ENCODE results near the gene CHID1.

CHID1 gene

GRCh38 chr11:837990-838307, 72.7 kb downstream of the CHID1 start:
- no peak for TF ChIP-seq SP1 (IDR thresholded peaks at IDR 0.05)
- TF ChIP-seq ELF4 (IDR thresholded peaks at IDR 0.05), result no peak
- no peak for TF ChIP-seq CTBP1 (IDR thresholded peaks at IDR 0.05; ENCODE audit: borderline replicate concordance)
- TF ChIP-seq TARDBP (IDR thresholded peaks at IDR 0.05), result no peak
- no peak for TF ChIP-seq NFRKB (IDR thresholded peaks at IDR 0.05)
- TF ChIP-seq FOXA1 (IDR thresholded peaks at IDR 0.05), result no peak
- no peak for TF ChIP-seq HDGF (IDR thresholded peaks at IDR 0.05; ENCODE audit: borderline replicate concordance)
- TF ChIP-seq SUZ12 (IDR thresholded peaks at IDR 0.05), result no peak
- TF ChIP-seq FOXM1 (IDR thresholded peaks at IDR 0.05; ENCODE audit: borderline replicate concordance), result no peak
- no peak for TF ChIP-seq LEF1 (IDR thresholded peaks at IDR 0.05; ENCODE audit: borderline replicate concordance)
- TF ChIP-seq ZNF384 (IDR thresholded peaks at IDR 0.05), result no peak
- no peak for TF ChIP-seq ARNT (IDR thresholded peaks at IDR 0.05)
- TF ChIP-seq L3MBTL2 (conservative IDR thresholded peaks at IDR 0.05), result no peak
- DNase-seq (ENCODE audit: extremely low spot score), result no peak
- CTCF ChIA-PET, result no interaction called here
- POLR2A ChIA-PET, result interaction anchor here (0.9 to 1.5 kb wide), 2 partner anchors 19 to 29 kb away, joined by 3 read pairs; partner anchors contain the start of genes PNPLA2 and RPLP2

DNA sequence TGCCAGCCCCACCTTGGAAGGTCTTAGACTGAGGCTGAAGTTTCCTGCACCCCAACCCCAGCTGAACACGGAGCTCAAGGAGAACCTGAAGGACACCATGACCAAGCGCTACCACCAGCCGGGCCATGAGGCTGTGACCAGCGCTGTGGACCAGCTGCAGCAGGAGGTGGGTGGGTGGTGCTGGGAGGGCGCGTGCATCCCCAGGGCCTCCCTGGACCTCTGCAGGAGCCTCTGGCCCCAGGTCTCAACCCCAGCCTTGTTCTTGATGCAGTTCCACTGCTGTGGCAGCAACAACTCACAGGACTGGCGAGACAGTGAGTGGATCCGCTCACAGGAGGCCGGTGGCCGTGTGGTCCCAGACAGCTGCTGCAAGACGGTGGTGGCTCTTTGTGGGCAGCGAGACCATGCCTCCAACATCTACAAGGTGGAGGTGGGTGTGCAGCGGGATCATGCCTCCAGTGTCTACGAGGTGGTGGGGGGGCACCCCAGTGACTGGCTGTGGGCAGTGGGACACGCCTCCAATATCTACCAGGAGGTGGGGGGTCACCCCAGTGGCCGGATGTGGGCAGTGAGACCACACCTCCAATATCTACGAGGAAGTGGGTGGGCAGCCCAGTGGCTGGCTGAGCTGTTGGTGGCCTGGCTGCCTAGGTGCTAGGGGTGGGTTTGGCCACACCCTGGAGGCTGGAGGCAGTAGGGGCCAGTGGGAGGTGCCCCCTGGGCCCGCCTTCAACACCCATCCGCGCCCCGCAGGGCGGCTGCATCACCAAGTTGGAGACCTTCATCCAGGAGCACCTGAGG, 73.2 kb downstream of the CHID1 start:
- no peak for DNase-seq (ENCODE audit: extremely low spot score)
- TF ChIP-seq FOXK2 (IDR thresholded peaks at IDR 0.05) (no peak), L3MBTL2 (conservative IDR thresholded peaks at IDR 0.05) (no peak), NFRKB (IDR thresholded peaks at IDR 0.05) (no peak), ELF4 (IDR thresholded peaks at IDR 0.05) (no peak), FOXM1 (IDR thresholded peaks at IDR 0.05; ENCODE audit: borderline replicate concordance) (no peak), BHLHE40 (IDR thresholded peaks at IDR 0.05; ENCODE audit: borderline replicate concordance) (no peak), SP1 (IDR thresholded peaks at IDR 0.05) (no peak), LEF1 (IDR thresholded peaks at IDR 0.05; ENCODE audit: borderline replicate concordance) (no peak)
- TF ChIP-seq, protein P1, sequence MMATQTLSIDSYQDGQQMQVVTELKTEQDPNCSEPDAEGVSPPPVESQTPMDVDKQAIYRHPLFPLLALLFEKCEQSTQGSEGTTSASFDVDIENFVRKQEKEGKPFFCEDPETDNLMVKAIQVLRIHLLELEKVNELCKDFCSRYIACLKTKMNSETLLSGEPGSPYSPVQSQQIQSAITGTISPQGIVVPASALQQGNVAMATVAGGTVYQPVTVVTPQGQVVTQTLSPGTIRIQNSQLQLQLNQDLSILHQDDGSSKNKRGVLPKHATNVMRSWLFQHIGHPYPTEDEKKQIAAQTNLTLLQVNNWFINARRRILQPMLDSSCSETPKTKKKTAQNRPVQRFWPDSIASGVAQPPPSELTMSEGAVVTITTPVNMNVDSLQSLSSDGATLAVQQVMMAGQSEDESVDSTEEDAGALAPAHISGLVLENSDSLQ (IDR thresholded peaks at IDR 0.05), result no peak
- ChIA-PET POLR2A (interaction anchor here (0.9 to 1.5 kb wide), 2 partner anchors 18 to 28 kb away, joined by 3 read pairs; partner anchors contain the start of genes PNPLA2 and RPLP2), CTCF (interaction anchor here (0.7 kb wide), 1 partner anchor 41 kb away, joined by 3 read pairs; no protein-coding TSS in a partner anchor)

DNA sequence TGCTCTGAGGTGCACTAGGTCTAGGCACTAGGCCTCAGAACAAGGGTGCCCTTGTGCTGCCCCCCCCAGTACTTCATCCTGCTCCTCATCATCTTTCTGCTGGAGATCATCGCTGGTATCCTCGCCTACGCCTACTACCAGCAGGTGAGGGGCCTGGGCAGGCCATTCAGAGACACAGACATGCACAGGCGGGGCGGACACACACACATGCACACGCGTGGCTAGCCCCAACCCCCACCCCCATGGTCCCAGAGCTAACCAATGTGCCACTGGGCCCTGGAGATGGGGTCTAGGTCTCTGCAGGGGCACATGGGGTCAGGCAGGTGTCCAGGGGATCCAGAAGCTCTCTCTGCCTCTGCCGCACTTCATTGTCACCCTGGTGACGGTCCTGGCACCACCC, 73.9 kb downstream of the CHID1 start:
- TF ChIP-seq ZNF384 (IDR thresholded peaks at IDR 0.05), result no peak
- TF ChIP-seq FOXA1 (IDR thresholded peaks at IDR 0.05), result no peak
- no peak for TF ChIP-seq SP1 (IDR thresholded peaks at IDR 0.05)
- TF ChIP-seq HDGF (IDR thresholded peaks at IDR 0.05; ENCODE audit: borderline replicate concordance), result no peak
- TF ChIP-seq SUZ12 (IDR thresholded peaks at IDR 0.05), result no peak
- TF ChIP-seq TARDBP (IDR thresholded peaks at IDR 0.05), result no peak
- TF ChIP-seq NFRKB (IDR thresholded peaks at IDR 0.05), result no peak
- TF ChIP-seq, protein P1 (IDR thresholded peaks at IDR 0.05), result no peak
- TF ChIP-seq BHLHE40 (IDR thresholded peaks at IDR 0.05; ENCODE audit: borderline replicate concordance), result no peak
- no peak for TF ChIP-seq L3MBTL2 (conservative IDR thresholded peaks at IDR 0.05)
- TF ChIP-seq FOXM1 (IDR thresholded peaks at IDR 0.05; ENCODE audit: borderline replicate concordance), result no peak
- no peak for TF ChIP-seq LEF1 (IDR thresholded peaks at IDR 0.05; ENCODE audit: borderline replicate concordance)
- no peak for TF ChIP-seq ARNT (IDR thresholded peaks at IDR 0.05)
- no peak for TF ChIP-seq ELF4 (IDR thresholded peaks at IDR 0.05)
- TF ChIP-seq CTBP1 (IDR thresholded peaks at IDR 0.05; ENCODE audit: borderline replicate concordance), result no peak
- no peak for TF ChIP-seq FOXK2 (IDR thresholded peaks at IDR 0.05)
- POLR2A ChIA-PET, result no interaction called here
- CTCF ChIA-PET, result interaction anchor here (0.7 kb wide), 1 partner anchor 40 kb away, joined by 3 read pairs; no protein-coding TSS in a partner anchor
- DNase-seq (ENCODE audit: extremely low spot score), result no peak

DNA sequence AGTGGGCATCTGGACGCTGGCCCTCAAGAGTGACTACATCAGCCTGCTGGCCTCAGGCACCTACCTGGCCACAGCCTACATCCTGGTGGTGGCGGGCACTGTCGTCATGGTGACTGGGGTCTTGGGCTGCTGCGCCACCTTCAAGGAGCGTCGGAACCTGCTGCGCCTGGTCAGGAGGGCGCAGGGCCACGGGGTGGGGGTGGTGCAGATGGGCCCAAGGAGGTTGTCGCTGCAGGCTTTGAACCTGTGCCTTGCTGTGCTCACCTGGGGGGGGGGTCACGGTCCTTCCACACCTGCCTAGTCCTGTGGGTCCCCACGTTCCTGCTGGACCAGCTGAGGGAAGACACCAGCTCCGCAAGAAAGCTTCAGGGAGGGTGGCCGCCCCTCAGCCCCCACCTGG, 74.3 kb downstream of the CHID1 start:
- no peak for DNase-seq (ENCODE audit: extremely low spot score)
- CTCF ChIA-PET, result no interaction called here
- POLR2A ChIA-PET, result no interaction called here
- TF ChIP-seq, protein P1 (IDR thresholded peaks at IDR 0.05), result no peak
- no peak for TF ChIP-seq FOXK2 (IDR thresholded peaks at IDR 0.05)

GRCh38 chr11:834371-835316, 76.0 kb downstream of the CHID1 start:
- no peak for TF ChIP-seq SP1 (IDR thresholded peaks at IDR 0.05)
- ChIA-PET CTCF (interaction anchor here (0.7 to 1.4 kb wide), 2 partner anchors 8 to 548 kb away, joined by 3 to 4 read pairs; partner anchors contain the start of gene TSPAN4), POLR2A (interaction anchor here (0.6 to 8.0 kb wide), 8 partner anchors 8 to 76 kb away, joined by 3 to 63 read pairs (median 4); partner anchors contain the start of genes CHID1, PNPLA2, POLR2L and RPLP2)
- DNase-seq (ENCODE audit: extremely low spot score), result no peak

Measured in HEK293T (cell line).